ENCODE data around the gene UBE2L5.
A peak's percentile ranks its signal among the peaks of the same experiment; 100 is the strongest.

UBE2L5 gene

DNA sequence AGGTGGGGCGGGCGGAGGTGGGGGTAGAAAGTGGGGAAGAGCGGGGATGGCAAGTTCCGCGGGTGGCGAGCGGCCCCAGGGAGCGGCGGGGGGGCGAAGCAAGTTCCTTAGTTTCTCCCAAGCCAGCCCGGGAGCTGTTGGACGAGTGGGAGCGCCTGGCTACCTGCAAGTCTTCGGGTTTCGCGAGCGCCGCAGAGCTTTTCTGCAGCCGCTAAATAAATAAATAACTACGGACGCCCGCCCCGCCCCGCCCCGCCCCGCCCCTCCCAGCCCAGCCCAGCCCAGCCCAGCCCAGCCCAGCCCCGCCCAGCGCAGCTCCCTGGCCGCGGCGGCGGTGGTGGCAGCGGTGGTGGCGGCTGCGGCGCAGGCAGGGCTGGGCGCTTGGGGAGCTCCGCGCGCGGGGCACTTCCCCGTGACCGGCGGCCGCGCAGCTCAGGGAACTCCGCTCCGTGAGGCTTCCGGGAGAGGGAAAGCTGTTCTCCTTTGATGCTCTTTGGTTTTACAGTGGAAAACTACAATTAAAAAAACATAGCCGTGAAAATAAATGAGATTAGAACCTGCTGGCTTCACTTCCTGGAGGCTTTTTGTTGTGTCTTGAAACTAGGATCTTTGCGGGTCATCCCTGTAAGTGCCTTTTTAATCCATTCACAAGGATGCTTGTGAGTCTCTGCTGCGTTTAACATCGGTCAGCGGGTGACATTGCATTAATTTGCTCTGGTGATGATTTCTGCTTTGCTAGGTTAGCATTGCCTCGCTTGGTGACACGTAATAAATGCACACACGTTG, at the start of gene UBE2L5:
Gene UBE2L5, plus strand, starts transcription at position 440 of the 786 bp plus-strand sequence. CDS start 5,498 bp downstream, outside the sequence.
- DNase-seq (ENCODE audit: low read depth): peak; percentile 87

GRCh38 chr13:30373727-30374126, 48.6 kb upstream of the UBE2L5 start:
- DNase-seq (ENCODE audit: low read depth): no peak

DNA sequence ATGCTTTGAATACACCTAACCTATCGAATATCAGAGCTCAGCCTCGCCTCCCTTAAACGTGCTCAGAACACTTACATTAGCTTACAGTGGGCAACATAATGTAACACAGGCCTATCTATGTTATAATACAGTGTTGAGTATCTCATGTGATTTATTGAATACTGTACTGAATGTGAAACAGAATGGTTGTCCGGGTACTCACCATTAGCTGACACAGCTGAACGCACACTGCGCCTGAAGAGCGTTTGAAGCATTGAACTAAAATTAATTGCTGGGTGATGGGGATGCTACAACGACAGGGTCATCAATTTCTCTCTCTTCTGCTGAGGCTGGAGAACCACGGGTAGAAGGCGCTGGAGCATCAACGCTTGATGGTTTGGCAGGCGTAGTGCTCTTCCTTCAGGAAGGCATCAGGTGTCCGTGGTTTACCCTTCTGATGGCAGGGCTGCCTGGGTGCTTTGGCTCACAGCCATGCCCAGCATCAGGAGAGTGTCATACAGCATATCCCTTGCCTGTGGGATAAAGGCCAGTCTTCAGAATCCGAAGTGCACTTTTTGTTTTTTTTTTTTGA, 46.9 kb upstream of the UBE2L5 start:
- no peak for DNase-seq (ENCODE audit: low read depth)

GRCh38 chr13:30376426-30377311, 45.6 kb upstream of the UBE2L5 start:
- DNase-seq (ENCODE audit: low read depth): no peak

GRCh38 chr13:30377312-30377685, 45.0 kb upstream of the UBE2L5 start:
- no peak for DNase-seq (ENCODE audit: low read depth)

DNA sequence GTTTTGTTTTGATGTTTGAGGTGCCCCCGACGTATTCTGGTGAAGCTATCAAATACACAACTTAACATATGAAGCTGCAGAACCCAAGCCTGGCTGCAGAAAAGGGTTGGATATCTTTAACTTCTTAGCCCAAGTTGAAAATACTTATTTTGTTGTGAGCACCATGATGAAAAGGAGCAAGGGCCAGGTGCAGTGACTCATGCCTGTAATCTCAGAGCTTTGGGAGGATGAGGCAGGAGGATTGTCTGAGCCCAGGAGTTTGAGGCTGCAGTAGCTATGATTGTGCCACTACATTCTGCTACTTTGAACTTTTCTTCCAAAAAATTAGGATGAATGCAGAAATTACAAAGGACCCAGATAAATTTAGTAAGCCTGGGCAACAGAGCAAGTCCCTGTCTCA, 44.1 kb upstream of the UBE2L5 start:
- DNase-seq (ENCODE audit: low read depth): no peak

DNA sequence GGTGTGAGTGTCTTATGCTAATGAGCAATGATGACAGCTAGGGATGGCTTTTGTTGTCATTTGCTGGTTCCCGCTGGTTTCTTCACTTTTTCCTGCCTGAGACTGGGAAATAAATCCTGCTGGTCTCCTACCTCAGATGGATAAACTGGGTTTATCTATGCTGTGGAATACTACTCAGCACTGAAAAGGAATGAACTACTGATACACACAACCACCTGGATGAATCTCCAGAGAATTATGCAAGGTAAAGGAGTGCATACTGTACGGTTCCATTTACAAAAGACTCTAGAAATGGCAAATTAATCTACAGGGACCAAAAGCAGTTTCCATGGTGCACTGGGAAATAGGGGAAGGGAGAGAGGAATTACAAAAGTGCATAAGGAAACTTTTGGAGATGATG, 41.2 kb upstream of the UBE2L5 start:
- DNase-seq (ENCODE audit: low read depth): no peak

- no peak for DNase-seq (ENCODE audit: low read depth)
Observed at GRCh38 chr13:30382836-30383525, 39.3 kb upstream of the UBE2L5 start.

GRCh38 chr13:30388406-30389283, 33.6 kb upstream of the UBE2L5 start:
- peak; percentile 39 for DNase-seq (ENCODE audit: low read depth)

- no peak for DNase-seq (ENCODE audit: low read depth)
Observed at GRCh38 chr13:30391956-30392680, 30.2 kb upstream of the UBE2L5 start.

DNA sequence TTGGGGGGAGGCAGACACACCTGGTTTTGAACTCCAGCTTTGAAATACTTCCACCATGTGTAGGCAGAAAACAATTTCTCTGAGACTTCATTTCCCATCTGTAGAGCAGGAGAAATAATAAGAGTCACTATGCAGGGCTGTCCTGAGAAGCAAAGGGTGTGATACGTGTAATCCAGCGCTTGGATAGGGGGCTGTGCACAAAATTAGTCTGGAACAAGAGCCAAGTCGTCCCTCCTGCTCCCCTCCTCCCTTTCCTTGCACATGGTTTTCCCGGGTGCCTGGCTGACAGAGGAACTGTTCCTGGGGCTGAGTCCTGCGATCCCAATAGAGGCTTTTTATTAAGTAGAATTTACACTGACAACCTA, 29.6 kb upstream of the UBE2L5 start:
- no peak for DNase-seq (ENCODE audit: low read depth)

- DNase-seq (ENCODE audit: low read depth): peak; percentile 24
Observed at GRCh38 chr13:30394751-30395191, 27.5 kb upstream of the UBE2L5 start.

- DNase-seq (ENCODE audit: low read depth): peak; percentile 84
Observed at GRCh38 chr13:30395192-30396158, 26.8 kb upstream of the UBE2L5 start.

- peak; percentile 30 for DNase-seq (ENCODE audit: low read depth)
Observed at GRCh38 chr13:30396434-30397075, 25.7 kb upstream of the UBE2L5 start.

GRCh38 chr13:30398601-30399072, 23.7 kb upstream of the UBE2L5 start:
- DNase-seq (ENCODE audit: low read depth): no peak

GRCh38 chr13:30400376-30400775, 21.9 kb upstream of the UBE2L5 start:
- no peak for DNase-seq (ENCODE audit: low read depth)

- no peak for DNase-seq (ENCODE audit: low read depth)
Observed at GRCh38 chr13:30401347-30401746, 20.9 kb upstream of the UBE2L5 start.

DNA sequence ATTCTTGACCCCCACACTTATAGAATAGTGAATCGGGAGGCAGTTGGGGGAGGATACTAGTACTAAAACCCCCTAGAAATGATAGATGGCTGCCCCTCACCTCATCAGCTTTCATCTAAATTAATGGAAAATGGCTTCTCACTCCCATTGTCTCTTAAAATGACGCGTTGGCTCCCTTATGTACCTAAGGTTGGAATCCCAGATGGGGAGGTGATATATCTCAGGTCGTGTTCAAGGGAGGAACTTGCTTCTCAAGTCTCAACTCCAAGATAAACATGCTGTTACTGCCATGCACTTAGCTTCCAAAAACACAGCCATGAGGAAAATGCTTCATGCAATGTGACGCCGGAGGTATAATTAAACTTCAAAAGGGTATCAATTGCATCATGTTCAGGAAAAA, 18.8 kb upstream of the UBE2L5 start:
- DNase-seq (ENCODE audit: low read depth): no peak

- no peak for DNase-seq (ENCODE audit: low read depth)
Observed at GRCh38 chr13:30404207-30404606, 18.1 kb upstream of the UBE2L5 start.

Measured in ELR (cell line).